Testis (tissue), 2 donors: ENCODE measurements around the gene SGMS2.

Experiments used
- POLR2A ChIP-seq: fragments of 450-650 bp; IDR thresholded peaks from one replicate; pipeline ENCODE4 v1.6.1; 2017; ENCODE audit warnings: antibody characterized with exemption, mild to moderate bottlenecking, moderate library complexity
- TF ChIP-seq, protein P1 (sequence below), 3 experiments: fragments of 450-650 bp in 2 of 3; fragments of 200-600 bp in 1 of 3; sonication (generic) in 1 of 3; IDR thresholded peaks; one replicate each; pipeline ENCODE4 v1.5.1; 2016 to 2019; ENCODE audit warnings: antibody characterized with exemption in 3 of 3, mild to moderate bottlenecking in 2 of 3, moderate library complexity in 1 of 3

DNA sequence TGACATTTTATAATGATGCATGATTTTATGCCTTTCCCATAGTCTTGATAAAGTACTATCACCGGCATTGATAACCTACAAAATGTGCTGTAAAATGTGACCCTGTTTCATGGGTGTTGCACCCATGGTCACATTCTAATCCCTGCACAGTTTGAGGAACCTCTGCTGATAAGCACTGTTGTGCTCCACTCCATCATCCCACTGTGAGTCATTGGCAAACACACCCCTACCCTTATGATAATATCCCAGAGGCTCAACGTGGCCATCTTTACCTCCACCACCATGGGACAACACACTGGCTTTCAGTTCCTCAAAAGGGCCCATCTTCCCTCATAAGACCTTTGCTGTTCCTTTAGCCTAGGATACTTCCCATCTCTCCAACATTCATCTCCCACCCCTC is 32.0 kb upstream of the SGMS2 start:
- TF ChIP-seq POLR2A = no peak
- TF ChIP-seq, protein P1, sequence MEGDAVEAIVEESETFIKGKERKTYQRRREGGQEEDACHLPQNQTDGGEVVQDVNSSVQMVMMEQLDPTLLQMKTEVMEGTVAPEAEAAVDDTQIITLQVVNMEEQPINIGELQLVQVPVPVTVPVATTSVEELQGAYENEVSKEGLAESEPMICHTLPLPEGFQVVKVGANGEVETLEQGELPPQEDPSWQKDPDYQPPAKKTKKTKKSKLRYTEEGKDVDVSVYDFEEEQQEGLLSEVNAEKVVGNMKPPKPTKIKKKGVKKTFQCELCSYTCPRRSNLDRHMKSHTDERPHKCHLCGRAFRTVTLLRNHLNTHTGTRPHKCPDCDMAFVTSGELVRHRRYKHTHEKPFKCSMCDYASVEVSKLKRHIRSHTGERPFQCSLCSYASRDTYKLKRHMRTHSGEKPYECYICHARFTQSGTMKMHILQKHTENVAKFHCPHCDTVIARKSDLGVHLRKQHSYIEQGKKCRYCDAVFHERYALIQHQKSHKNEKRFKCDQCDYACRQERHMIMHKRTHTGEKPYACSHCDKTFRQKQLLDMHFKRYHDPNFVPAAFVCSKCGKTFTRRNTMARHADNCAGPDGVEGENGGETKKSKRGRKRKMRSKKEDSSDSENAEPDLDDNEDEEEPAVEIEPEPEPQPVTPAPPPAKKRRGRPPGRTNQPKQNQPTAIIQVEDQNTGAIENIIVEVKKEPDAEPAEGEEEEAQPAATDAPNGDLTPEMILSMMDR (IDR thresholded peaks at IDR 0.05) = no peak
